ENCODE measurements around the gene ADSL. TPM values are rescaled to one million over a fixed set of nuclear protein-coding genes. Genes with fewer than 3 reads are reported as not detected.

The ADSL gene
- total RNA-seq, 3 donors from 2014 or later = 34.0 to 48.1 (median 42.8) TPM

DNA sequence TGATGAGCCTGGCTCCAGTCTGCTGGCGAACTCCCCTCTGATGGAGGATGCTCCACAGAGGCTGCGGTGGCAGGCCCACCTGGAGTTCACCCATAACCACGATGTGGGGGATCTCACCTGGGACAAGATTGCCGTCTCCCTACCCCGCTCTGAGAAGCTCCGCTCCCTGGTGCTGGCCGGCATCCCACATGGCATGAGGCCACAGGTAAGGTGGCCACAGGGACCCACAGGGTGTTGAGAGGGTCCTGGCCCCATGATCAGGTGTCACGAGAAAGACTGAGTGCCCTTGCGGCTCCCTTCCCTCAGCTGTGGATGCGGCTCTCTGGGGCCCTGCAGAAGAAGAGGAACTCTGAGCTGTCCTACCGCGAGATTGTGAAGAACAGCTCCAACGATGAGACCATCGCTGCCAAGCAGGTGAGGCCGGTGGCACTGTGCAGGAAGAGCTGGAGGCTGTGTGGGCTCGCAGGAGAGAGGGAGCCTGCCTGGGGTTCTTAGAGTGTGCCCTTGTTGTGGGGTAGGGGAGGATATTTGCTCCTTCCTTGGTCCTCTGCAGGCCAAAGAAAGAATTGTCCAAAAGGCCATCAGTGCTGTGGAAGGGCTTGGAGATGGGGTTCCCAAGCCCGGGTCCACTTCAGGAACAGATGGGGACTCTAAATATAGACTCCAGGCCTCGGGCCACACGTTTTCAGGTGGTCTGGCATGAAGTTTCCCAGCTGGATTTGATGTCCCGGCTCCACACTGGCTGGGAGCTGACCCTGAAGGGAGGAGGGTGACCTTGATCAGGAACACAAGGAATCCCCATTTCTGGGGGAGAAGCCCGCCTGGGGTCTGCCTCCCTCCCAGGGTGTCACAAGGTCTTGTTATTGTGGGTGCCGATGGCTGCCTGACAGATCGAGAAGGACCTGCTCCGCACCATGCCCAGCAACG is 58.2 kb downstream of the ADSL start:
- no peak for ATAC-seq
- H3K4me1 ChIP-seq (ENCODE audit: low read depth) = peaks cover 9% of the 10 kb centered on the region
- no peak for DNase-seq
- H3K36me3 ChIP-seq (ENCODE audit: low read depth) = peaks cover 8% of the 10 kb centered on the region
- intact Hi-C loops (cut with DNase I, micrococcal nuclease) = no loop called here
- TF ChIP-seq, protein P1, sequence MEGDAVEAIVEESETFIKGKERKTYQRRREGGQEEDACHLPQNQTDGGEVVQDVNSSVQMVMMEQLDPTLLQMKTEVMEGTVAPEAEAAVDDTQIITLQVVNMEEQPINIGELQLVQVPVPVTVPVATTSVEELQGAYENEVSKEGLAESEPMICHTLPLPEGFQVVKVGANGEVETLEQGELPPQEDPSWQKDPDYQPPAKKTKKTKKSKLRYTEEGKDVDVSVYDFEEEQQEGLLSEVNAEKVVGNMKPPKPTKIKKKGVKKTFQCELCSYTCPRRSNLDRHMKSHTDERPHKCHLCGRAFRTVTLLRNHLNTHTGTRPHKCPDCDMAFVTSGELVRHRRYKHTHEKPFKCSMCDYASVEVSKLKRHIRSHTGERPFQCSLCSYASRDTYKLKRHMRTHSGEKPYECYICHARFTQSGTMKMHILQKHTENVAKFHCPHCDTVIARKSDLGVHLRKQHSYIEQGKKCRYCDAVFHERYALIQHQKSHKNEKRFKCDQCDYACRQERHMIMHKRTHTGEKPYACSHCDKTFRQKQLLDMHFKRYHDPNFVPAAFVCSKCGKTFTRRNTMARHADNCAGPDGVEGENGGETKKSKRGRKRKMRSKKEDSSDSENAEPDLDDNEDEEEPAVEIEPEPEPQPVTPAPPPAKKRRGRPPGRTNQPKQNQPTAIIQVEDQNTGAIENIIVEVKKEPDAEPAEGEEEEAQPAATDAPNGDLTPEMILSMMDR (IDR thresholded peaks at IDR 0.05) = no peak
- no peaks in the 10 kb centered on the region for H3K9me3 ChIP-seq
- H3K4me3 ChIP-seq = no peak overlapping the region

DNA sequence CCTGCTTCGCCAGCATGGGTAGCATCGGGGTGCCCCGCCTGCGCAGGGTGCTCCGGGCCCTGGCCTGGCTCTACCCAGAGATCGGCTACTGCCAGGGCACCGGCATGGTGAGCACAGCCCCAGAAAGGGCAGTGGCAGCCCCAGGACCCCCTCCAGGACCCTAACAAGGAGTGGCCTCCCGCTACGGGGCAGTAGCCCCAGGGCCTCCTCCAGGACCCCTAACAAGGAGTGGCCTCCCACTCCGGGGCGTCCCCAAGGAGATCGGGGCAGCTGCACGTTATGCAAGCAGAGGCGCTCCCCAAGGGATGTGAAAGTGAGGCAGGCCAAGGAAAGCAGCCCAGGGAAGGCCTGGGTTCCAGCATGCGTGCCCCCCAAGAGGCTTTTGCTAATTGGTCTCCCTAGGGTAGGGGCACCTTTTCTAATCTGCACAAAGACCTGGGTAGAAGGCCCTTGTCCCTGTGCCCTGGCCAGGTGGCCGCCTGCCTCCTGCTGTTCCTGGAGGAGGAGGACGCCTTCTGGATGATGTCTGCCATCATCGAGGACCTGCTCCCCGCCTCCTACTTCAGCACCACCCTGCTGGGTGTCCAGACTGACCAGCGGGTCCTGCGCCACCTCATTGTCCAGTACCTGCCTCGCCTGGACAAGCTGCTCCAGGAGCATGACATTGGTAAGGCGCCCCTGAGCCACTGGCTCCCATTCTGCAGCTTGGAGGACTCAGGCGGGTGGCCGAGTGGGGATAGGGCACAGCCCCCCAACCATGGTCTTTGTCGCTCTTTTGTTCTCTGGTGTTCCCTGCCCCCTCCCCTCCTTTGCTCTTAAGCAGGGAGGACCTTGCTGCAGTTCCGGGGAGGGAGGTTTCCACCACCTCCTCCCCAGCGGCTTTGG is 59.1 kb downstream of the ADSL start:
- DNase-seq (peak in 2 of 3 donors; percentile 15 to 50), ATAC-seq (no peak)
- Histone ChIP-seq H3K36me3 (ENCODE audit: low read depth) (peaks cover 8% of the 10 kb centered on the region), H3K9me3 (no peaks in the 10 kb centered on the region), H3K4me3 (no peak overlapping the region), H3K4me1 (ENCODE audit: low read depth) (peaks cover 8% of the 10 kb centered on the region)
- intact Hi-C loops (cut with DNase I, micrococcal nuclease) = no loop called here
- TF ChIP-seq, protein P1 (IDR thresholded peaks at IDR 0.05) = no peak

DNA sequence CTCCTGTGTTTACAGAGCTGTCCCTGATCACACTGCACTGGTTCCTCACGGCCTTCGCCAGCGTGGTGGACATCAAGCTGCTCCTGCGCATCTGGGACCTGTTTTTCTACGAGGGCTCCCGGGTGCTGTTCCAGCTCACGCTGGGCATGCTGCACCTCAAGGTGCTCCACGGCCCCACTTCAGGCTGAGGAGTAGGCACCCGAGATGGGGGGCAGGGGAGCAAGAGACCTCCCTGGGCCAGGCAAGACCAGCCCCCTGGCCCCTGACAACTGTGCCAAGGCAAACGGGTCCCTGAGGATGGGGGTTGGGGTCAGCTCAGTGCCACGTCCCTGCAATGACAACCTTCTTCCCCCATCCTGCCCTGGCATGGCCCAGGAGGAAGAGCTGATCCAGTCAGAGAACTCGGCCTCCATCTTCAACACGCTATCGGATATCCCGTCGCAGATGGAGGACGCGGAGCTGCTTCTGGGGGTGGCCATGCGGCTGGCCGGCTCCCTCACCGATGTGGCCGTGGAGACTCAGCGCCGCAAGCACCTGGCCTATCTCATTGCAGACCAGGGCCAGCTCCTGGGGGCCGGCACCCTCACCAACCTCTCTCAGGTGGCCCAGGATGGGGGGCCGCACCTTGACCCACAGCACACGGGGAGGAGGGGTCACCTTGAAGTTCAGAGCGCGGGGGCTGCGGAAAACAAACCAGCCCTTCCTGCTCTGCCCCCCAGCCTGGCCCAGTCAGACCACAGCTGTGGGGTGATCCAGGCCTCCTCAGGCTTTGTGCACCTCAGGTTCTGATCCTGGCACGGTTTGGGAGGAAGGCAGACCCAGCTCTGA is 60.0 kb downstream of the ADSL start:
- TF ChIP-seq, protein P1 (IDR thresholded peaks at IDR 0.05) = no peak
- Histone ChIP-seq H3K4me3 (no peak overlapping the region), H3K36me3 (ENCODE audit: low read depth) (peaks cover 3% of the 10 kb centered on the region), H3K4me1 (ENCODE audit: low read depth) (no peaks in the 10 kb centered on the region), H3K9me3 (no peaks in the 10 kb centered on the region)
- peak in 1 of 3 donors; percentile 26 for DNase-seq
- no peak for ATAC-seq
- intact Hi-C loops (cut with DNase I, micrococcal nuclease) = no loop called here

DNA sequence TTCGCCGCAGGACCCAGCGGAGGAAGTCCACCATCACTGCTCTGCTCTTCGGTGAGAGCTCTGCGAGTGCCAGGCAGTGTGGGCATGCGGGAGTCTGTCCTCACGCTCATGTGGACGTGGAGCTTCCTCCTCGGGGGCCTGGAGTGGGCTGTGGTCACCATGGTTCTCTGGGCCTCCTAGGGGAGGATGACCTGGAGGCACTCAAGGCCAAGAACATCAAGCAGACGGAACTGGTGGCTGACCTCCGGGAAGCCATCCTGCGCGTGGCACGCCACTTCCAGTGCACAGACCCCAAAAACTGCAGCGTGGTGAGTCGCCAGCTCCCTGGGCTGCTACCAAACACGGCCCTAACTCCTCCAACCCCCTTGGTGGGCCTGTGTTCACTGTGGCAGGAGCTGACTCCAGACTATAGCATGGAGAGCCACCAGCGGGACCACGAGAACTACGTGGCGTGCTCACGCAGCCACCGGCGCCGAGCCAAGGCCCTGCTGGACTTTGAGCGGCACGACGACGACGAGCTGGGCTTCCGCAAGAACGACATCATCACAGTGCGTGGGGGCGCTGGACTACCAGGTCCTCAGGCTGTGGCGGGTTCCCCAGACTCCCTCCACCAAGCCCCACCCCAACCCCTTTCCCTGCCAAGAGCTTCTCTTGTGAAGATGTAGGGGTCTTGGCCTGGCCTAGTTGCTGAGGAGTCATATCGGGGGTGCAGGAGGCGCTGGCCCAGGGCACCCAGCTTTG is 60.9 kb downstream of the ADSL start:
- intact Hi-C loops (cut with DNase I, micrococcal nuclease) = no loop called here

More for the DNA sequence above, 60.9 kb downstream of the ADSL start:
- ATAC-seq = no peak
- H3K4me1 ChIP-seq (ENCODE audit: low read depth) = no peaks in the 10 kb centered on the region
- TF ChIP-seq, protein P1 (IDR thresholded peaks at IDR 0.05) = no peak
- no peak overlapping the region for H3K4me3 ChIP-seq
- DNase-seq = peak in 1 of 3 donors; percentile 20
- peaks cover 3% of the 10 kb centered on the region for H3K36me3 ChIP-seq (ENCODE audit: low read depth)
- no peaks in the 10 kb centered on the region for H3K9me3 ChIP-seq

All from mucosa of descending colon (tissue), 3 donors.